PC-9 (cell line): ENCODE results near the gene TENM4.

Experiments
- CTCF ChIP-seq: fragments of 200-600 bp; sonication (generic); conservative IDR thresholded peaks from 2 replicates; pipeline ENCODE4 v1.6.1; 2017; ENCODE audit warnings: mixed run types, antibody characterized with exemption, mild to moderate bottlenecking, moderate library complexity
- EZH2 ChIP-seq: fragments of 200-600 bp; sonication (generic); IDR thresholded peaks from 2 replicates; pipeline ENCODE4 v1.8.0; 2017; ENCODE audit warnings: antibody characterized with exemption, low read depth

DNA sequence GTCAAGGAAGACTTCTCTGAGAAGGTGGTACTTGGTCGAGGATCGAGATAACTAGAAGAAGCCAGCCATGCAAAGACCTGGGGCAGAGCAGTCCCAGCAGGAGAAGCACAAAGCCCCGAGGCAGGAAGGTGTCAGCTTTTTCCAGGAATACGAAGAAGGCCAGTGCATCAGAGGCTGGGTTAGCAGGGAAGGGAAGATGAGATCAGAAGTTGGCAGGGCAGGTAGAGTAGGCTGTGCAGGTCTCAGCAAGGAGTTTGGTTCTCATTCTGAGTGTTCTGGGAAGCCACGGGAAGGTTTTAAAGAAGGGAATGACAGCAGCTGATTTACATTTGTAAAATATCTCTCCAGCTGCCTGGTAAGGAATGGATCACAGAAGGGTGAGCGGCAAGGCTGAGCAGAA, 111.3 kb downstream of the TENM4 start:
- TF ChIP-seq CTCF, result no peak
- TF ChIP-seq EZH2, result no peak
